Esophagus squamous epithelium (tissue), 4 donors: ENCODE results near the gene TMTC2.

ENCODE experiments used
- POLR2A ChIP-seq, 4 donors: fragments of 450-650 bp; IDR thresholded peaks; one replicate each; pipeline ENCODE4 v1.6.1; 2017; ENCODE audit warnings: antibody characterized with exemption in 4 of 4, mild to moderate bottlenecking in 4 of 4, moderate library complexity in 3 of 4
- TF ChIP-seq, protein P1 (sequence below), 6 experiments: fragments of 450-650 bp in 4 of 6; fragments of 200-600 bp in 2 of 6; sonication (generic) in 2 of 6; IDR thresholded peaks; one replicate each; pipeline ENCODE4 v1.5.1; 2016 to 2019; ENCODE audit warnings: antibody characterized with exemption in 6 of 6, mild to moderate bottlenecking in 4 of 6, moderate library complexity in 4 of 6

DNA sequence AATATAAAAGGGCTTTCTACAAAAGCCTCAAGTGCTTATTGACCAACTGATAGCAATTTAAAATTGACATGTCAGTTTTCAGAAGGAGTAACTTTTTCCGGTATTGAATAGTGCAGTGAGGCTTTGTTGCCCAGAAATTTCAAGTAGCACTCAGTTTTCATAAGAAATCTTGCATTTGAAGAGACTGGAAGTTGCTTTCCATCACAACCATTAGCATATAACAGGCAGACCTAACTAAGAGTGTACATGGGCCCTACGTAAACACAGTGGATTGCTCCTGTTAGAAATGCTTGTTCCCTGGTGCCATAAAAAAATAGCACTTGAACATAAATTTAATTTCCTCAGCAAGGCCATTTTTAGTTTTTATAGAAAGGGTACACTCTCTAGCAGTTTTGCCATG lies 117.9 kb downstream of the TMTC2 start:
- TF ChIP-seq, protein P1, sequence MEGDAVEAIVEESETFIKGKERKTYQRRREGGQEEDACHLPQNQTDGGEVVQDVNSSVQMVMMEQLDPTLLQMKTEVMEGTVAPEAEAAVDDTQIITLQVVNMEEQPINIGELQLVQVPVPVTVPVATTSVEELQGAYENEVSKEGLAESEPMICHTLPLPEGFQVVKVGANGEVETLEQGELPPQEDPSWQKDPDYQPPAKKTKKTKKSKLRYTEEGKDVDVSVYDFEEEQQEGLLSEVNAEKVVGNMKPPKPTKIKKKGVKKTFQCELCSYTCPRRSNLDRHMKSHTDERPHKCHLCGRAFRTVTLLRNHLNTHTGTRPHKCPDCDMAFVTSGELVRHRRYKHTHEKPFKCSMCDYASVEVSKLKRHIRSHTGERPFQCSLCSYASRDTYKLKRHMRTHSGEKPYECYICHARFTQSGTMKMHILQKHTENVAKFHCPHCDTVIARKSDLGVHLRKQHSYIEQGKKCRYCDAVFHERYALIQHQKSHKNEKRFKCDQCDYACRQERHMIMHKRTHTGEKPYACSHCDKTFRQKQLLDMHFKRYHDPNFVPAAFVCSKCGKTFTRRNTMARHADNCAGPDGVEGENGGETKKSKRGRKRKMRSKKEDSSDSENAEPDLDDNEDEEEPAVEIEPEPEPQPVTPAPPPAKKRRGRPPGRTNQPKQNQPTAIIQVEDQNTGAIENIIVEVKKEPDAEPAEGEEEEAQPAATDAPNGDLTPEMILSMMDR (IDR thresholded peaks at IDR 0.05), result no peak
- no peak for TF ChIP-seq POLR2A (IDR thresholded peaks at IDR 0.05)
